Embryonic facial prominence (tissue), 1 donor: ENCODE results near the gene NEK8.

Experiments
- DNase-seq: peaks from one replicate; pipeline ENCODE4 v3.0.0-alpha.2; 2016; ENCODE audit errors: extremely low spot score

NEK8 gene

GRCh38 chr17:28728364-28729200 lies at the start of gene NEK8:
TSS of gene NEK8 (plus strand) at chr17:28728788. CDS start at chr17:28728814, 26 bp downstream.
- DNase-seq, result peak; percentile 90

DNA sequence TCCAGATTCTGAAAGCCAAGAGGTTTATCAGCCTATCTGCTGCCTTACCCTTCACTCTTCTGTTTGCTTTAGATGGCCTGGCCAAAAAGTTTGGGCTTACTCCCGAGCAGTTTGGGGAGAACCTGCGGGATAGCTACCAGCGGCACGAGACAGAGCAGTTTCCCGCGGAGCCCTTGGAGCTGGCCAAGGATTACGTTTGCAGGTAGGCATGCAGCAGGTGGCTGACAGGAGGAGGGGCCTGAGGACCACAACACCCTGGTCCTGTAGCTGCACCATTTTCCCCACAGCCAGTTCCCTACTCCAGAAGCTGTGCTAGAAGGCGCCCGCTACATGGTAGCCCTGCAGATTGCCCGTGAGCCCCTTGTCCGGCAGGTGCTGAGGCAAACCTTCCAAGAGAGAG lies 45.9 kb upstream of the NEK8 start:
- DNase-seq, result no peak

- no peak for DNase-seq
Observed at GRCh38 chr17:28684963-28685362, 43.6 kb upstream of the NEK8 start.

- no peak for DNase-seq
Observed at GRCh38 chr17:28685366-28685765, 43.2 kb upstream of the NEK8 start.

- DNase-seq, result no peak
Observed at GRCh38 chr17:28686296-28686695, 42.3 kb upstream of the NEK8 start.

GRCh38 chr17:28688481-28688880 lies 40.1 kb upstream of the NEK8 start:
- DNase-seq, result no peak

- DNase-seq, result no peak
Observed at GRCh38 chr17:28689011-28689410, 39.6 kb upstream of the NEK8 start.

- DNase-seq, result no peak
Observed at GRCh38 chr17:28693869-28694268, 34.7 kb upstream of the NEK8 start.

- no peak for DNase-seq
Observed at GRCh38 chr17:28698253-28698941, 30.2 kb upstream of the NEK8 start.

DNA sequence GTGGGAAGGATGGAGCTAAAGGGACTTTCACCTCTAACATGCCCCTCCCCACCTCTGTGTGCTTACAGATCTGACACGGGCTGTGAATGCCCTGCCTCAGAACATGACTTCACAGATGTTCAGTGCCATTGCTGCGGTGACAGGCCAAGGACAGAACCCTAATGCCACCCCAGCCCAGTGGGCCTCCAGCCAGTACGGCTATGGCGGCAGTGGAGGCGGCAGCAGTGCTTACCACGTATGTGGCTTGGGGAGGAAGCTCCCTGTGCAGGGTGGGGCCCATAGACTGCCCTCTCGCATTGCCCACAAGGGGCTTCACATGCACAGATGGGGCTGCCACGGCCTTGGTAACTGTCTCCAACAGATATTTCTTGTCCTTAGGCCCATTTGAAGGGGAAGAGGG lies 28.3 kb upstream of the NEK8 start:
- no peak for DNase-seq

- DNase-seq, result no peak
Observed at GRCh38 chr17:28700830-28701492, 27.6 kb upstream of the NEK8 start.

- DNase-seq, result no peak
Observed at GRCh38 chr17:28702026-28702751, 26.4 kb upstream of the NEK8 start.

- DNase-seq, result no peak
Observed at GRCh38 chr17:28702752-28703150, 25.8 kb upstream of the NEK8 start.

DNA sequence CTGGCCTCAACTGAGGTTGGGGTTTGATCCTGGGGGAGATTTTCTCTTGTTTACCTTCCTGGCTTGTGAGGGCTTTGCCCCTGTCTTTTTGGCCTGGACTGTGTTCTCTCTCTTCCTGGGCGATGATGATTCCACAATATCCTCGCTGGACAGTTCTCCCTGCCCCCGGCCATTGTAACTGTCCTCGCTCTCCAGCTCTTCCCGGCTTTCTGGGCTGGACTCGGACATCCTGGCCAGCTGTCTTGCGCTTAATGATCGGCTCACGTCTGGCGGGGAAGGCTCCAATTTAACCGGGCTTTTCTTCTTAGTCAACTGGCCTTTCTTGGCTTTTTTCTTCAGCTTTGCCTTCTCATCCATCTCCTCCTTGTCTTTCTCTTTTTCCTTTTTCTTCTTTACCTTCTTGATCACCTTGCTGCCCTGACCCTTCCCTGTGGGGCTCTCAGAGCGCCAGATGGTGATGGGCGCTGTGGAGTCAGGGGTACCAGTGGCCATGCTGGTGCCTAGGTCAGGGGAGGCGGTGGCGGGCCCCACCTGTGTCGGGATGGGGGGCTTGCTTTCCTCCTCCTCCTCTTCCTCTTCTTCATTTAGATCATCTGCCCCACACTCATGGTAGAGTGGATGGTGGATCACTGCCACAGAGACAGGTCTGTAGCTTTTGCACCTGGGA lies 24.9 kb upstream of the NEK8 start:
- no peak for DNase-seq

DNA sequence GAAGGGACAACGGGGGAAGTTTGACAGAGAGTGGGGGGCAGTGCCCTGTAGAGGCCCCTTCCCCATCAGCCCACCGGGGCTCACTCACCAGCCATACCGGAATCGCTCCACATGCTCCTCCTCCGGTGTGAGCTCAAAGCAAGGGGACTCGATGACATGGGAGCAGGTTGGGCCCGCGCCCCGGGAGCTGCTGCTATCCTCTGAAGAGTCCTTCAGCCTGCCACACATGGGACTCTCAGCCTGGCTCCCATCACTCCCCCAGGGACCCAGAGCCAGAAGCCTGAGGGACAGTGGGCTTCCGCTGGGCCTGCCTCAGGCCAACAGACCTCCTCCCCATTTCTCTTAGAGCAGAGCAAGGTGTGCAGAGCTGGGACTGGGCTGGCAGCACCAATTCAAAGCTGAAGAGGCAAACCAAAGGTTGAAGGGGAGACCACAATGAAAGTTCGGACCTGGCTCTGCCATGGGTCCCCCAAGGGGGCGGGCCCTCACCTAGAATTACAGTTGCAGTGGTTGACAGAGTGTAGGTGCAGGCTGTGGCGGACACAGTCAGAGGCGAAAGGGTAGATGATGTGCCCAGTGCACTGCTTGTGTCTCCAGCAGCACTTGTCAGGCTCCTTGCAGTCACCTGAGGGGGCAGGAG lies 24.2 kb upstream of the NEK8 start:
- no peak for DNase-seq

GRCh38 chr17:28705074-28705659 lies 23.4 kb upstream of the NEK8 start:
- no peak for DNase-seq

- DNase-seq, result no peak
Observed at GRCh38 chr17:28705728-28706334, 22.8 kb upstream of the NEK8 start.

DNA sequence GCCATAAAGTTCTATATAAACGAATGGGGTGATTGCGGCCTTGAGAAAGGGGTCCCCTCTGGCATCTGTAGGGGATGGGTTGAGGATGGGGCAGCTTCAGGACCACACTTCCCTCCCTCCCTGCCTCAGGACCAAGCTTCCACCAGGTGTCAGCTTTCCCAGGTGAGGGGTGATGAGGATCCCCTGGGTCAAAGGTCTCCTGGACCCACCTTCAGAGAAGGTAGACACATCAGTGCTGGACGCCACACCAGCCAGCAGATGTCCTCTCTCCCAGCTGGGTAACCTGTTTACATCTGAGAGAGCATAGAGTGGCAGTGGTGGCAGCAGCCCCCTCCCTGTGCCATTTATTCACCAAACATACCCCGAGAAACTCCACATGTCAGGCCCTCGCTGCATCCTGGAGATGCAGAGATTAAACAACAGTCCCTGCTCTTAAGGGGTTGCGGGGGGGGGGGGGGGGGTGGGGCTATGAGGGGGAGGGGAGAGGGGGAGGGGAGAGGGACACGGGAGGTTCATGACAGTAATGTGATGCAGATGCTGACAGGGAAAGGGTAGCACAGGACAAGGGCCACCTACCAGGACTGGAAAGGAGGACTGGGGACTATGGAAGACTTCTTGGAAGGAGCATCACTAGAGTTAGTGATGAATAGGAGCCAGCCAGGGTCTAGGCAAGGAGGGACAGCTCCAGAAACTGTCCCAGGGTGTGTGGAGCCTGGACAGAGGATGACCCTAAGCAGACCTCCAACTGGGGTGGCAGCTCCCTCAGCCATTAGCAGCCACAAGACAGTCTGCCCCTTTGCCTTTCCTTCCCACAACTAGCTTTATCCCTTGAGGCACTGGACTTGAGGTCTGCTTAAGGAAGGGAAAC lies 21.9 kb upstream of the NEK8 start:
- DNase-seq, result no peak

DNA sequence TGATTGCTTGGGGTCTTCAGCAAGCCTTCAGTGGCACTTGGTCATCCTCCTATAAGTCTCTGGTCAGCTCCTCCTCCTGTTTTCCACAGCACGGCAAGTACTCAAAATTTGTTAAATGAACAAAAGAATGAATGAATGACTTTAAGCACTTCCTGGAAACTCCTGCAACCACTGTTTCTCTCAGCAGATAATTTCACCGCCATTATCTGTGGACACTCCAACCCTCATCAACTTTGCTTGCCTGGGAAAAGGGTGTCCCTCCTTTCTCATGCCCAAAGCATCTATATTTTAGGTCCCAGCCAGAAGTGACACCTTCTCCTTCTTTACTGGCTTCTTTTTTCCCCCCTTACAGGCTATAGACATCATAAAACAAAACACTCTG lies 21.3 kb upstream of the NEK8 start:
- DNase-seq, result no peak
